Mesenchymal stem cell (in vitro differentiated cells and primary cell): ENCODE results near the gene CLEC14A.
A peak's percentile ranks its signal among the peaks of the same experiment; 100 is the strongest.

ENCODE experiments used
- DNase-seq: peaks from one replicate; pipeline ENCODE4 v3.0.0-alpha.2; 2013
- H2AFZ ChIP-seq: one replicate; pipeline ENCODE4 v1.6.1; 2013; ENCODE audit warnings: low read depth, mild to moderate bottlenecking, control low read depth, inconsistent platforms, low read length, moderate library complexity
- H2AK5ac ChIP-seq: 2 replicates; pipeline ENCODE4 v1.6.1; 2013; ENCODE audit warnings: low read length, moderate library complexity, mild to moderate bottlenecking, inconsistent platforms; ENCODE audit not compliant: severe bottlenecking
- H2BK120ac ChIP-seq: one replicate; pipeline ENCODE4 v1.6.1; 2013; ENCODE audit warnings: low read depth, mild to moderate bottlenecking, inconsistent platforms, low read length, moderate library complexity
- H2BK12ac ChIP-seq, 2 experiments: one replicate each; pipeline ENCODE4 v1.6.1; 2013; ENCODE audit warnings: inconsistent platforms in 2 of 2, low read length in 2 of 2, mild to moderate bottlenecking in 2 of 2, moderate library complexity in 2 of 2, control low read depth in 1 of 2
- H2BK15ac ChIP-seq: one replicate; pipeline ENCODE4 v1.6.1; 2013; ENCODE audit warnings: mild to moderate bottlenecking, low read depth, inconsistent platforms; ENCODE audit not compliant: poor library complexity, severe bottlenecking
- H2BK5ac ChIP-seq: 2 replicates; pipeline ENCODE4 v1.6.1; 2013; ENCODE audit warnings: low read depth, mild to moderate bottlenecking, low read length, control low read depth, inconsistent platforms; ENCODE audit not compliant: poor library complexity, severe bottlenecking
- H3K14ac ChIP-seq, 2 experiments: one replicate each; pipeline ENCODE4 v1.6.1; 2013; ENCODE audit warnings: inconsistent platforms in 2 of 2, low read length in 2 of 2, control low read depth in 1 of 2, mild to moderate bottlenecking in 1 of 2, moderate library complexity in 1 of 2
- H3K18ac ChIP-seq, 2 experiments: one replicate each; pipeline ENCODE4 v1.6.1; 2013; ENCODE audit warnings: inconsistent platforms in 2 of 2, low read length in 2 of 2, control low read depth in 1 of 2, low read depth in 1 of 2, mild to moderate bottlenecking in 1 of 2
- H3K23ac ChIP-seq, 2 experiments: one replicate each; pipeline ENCODE4 v1.6.1; 2013; ENCODE audit warnings: inconsistent platforms in 2 of 2, low read length in 2 of 2, mild to moderate bottlenecking in 2 of 2, moderate library complexity in 2 of 2, control low read depth in 1 of 2
- H3K27ac ChIP-seq: 2 replicates; pipeline ENCODE4 v1.5.1; 2013; ENCODE audit warnings: mild to moderate bottlenecking, moderate library complexity, low read length, control low read depth, inconsistent platforms; ENCODE audit not compliant: poor library complexity, severe bottlenecking
- H3K27me3 ChIP-seq, 2 experiments: 2 replicates each; pipeline versions ENCODE4 v1.6.1 to v1.7.0; 2013; ENCODE audit warnings: low read length in 2 of 2, mild to moderate bottlenecking in 2 of 2, moderate library complexity in 2 of 2, control low read depth in 1 of 2, inconsistent platforms in 1 of 2; ENCODE audit not compliant: control insufficient read depth in 1 of 2, insufficient read depth in 1 of 2
- H3K36me3 ChIP-seq, 2 experiments: 2 replicates each; pipeline versions ENCODE4 v1.6.1 to v1.7.0; 2013; ENCODE audit warnings: low read length in 2 of 2, control low read depth in 1 of 2, inconsistent platforms in 1 of 2, low read depth in 1 of 2, mild to moderate bottlenecking in 1 of 2; ENCODE audit not compliant: insufficient read depth in 2 of 2, control insufficient read depth in 1 of 2
- H3K4ac ChIP-seq, 2 experiments: one replicate each; pipeline ENCODE4 v1.6.1; 2013; ENCODE audit warnings: inconsistent platforms in 2 of 2, low read length in 2 of 2, mild to moderate bottlenecking in 2 of 2, moderate library complexity in 2 of 2, control low read depth in 1 of 2, low read depth in 1 of 2
- H3K4me1 ChIP-seq: 2 replicates; pipeline ENCODE4 v1.6.1; 2013; ENCODE audit warnings: low read depth, low read length, control low read depth; ENCODE audit not compliant: control insufficient read depth, insufficient read depth
- H3K4me2 ChIP-seq: 2 replicates; pipeline ENCODE4 v1.6.1; 2013; ENCODE audit warnings: low read length, mild to moderate bottlenecking, inconsistent platforms; ENCODE audit not compliant: poor library complexity, severe bottlenecking
- H3K4me3 ChIP-seq, 2 experiments: 2 replicates each; pipeline versions ENCODE4 v1.5.1 to v1.7.0; 2013; ENCODE audit warnings: low read length in 2 of 2, mild to moderate bottlenecking in 2 of 2, control low read depth in 1 of 2, low read depth in 1 of 2; ENCODE audit not compliant: insufficient read depth in 1 of 2
- H3K79me1 ChIP-seq: replicated peaks from 2 replicates; pipeline ENCODE4 v1.6.1; 2013; ENCODE audit warnings: mild to moderate bottlenecking, control low read depth, low read length, inconsistent platforms; ENCODE audit not compliant: poor library complexity, severe bottlenecking
- H3K9ac ChIP-seq: 2 replicates; pipeline ENCODE4 v1.7.0; 2013; ENCODE audit warnings: mild to moderate bottlenecking, low read length, moderate library complexity
- H3K9me3 ChIP-seq: 2 replicates; pipeline ENCODE4 v1.7.0; 2013; ENCODE audit warnings: mild to moderate bottlenecking, low read length; ENCODE audit not compliant: control insufficient read depth
- H4K8ac ChIP-seq: one replicate; pipeline ENCODE4 v1.6.1; 2013; ENCODE audit warnings: inconsistent platforms, mild to moderate bottlenecking, low read length, moderate library complexity
- H4K91ac ChIP-seq: one replicate; pipeline ENCODE4 v1.6.1; 2013; ENCODE audit warnings: mild to moderate bottlenecking, low read length, inconsistent platforms
- WGBS: methylation state at CpG from one replicate; pipeline ENCODE4 v1.1.7; 2013; ENCODE audit warnings: mixed read lengths; 5-methylcytosine and 5-hydroxymethylcytosine counted together

CLEC14A gene

DNA sequence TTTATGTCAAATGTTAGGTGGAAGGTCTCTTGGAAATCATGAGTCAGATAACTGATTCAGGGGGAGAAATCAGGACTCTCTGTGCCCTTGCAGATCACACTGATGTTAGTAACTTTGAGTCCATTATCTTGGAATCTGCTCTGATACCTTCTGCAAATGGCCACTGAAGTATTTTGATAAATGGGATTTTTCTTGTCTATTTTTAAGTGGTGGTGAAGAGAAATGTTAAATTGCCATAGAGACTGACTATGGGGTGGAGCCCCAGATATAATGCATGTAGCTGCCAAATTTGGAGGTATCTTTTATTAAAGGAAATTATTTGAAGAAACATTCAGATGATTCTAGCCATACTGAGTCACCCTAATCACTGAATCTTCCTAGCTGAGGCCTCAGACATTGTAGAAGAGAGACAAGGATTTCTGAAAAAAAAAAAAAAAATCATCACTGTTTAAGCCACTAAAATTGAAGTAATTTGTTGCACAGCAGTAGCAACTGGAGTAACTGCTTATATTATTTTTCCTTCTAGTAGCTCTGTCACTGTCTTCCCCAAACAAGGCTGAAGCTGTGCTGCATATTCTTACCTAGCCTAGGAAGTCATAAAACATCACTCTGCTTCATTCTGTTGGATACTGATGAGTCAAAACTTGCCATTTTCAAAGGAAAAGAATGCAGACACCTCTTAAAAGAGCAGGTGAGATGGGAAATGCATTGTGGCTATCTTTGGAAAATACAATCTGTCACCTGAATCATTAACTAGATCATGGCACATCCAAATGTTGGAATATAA, 36.0 kb upstream of the CLEC14A start:
- H4K8ac ChIP-seq: no peak overlapping the region
- no peak overlapping the region for H3K27ac ChIP-seq
- H3K27me3 ChIP-seq: no peaks in the 10 kb centered on the region
- H3K23ac ChIP-seq: no peak overlapping the region
- H3K4me2 ChIP-seq: no peak overlapping the region
- peak overlapping the region in 1 of 2 experiments; percentile 62 for H3K18ac ChIP-seq
- H2AK5ac ChIP-seq: no peak overlapping the region
- no peak overlapping the region for H2BK120ac ChIP-seq
- DNase-seq: peak; percentile 30
- H2BK5ac ChIP-seq: no peak overlapping the region
- H3K14ac ChIP-seq: no peak overlapping the region
- H2BK15ac ChIP-seq: no peak overlapping the region
- H3K4me3 ChIP-seq: no peak overlapping the region
- no peak overlapping the region for H3K4ac ChIP-seq
- no peak overlapping the region for H2AFZ ChIP-seq
- no peaks in the 10 kb centered on the region for H3K36me3 ChIP-seq
- peaks cover 8% of the 10 kb centered on the region for H3K9me3 ChIP-seq
- no peaks in the 10 kb centered on the region for H3K4me1 ChIP-seq
- no peak overlapping the region for H4K91ac ChIP-seq
- H3K79me1 ChIP-seq: no peaks in the 10 kb centered on the region
- H3K9ac ChIP-seq: no peak overlapping the region
- no peak overlapping the region for H2BK12ac ChIP-seq

DNA sequence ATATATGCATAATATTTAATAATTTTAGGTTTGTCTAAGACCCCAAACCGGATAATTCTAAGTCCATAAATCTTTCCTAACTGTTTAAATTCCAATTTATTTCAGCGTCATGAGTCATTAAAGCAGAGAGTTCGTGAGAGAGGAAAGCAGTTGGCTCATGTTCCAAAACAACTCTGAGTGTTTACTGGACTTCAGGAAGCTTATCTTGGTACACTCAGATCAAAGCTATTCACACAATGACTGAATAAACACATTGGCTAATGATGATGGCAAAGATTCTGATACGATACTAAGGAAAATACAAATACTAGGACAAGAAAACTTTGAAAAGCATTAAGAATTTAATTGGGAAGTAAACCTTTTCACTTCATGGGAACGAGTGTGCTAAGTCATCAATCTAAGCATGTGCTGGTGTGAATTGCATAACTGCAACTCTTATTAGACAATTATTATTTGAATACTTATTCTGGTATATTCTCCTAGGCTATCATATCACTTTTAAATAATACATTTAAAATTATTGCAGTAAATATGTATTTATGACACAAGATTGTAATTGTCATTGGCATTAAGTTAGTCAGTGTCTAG, 34.8 kb upstream of the CLEC14A start:
- H3K4ac ChIP-seq: no peak overlapping the region
- no peaks in the 10 kb centered on the region for H3K4me1 ChIP-seq
- H3K14ac ChIP-seq: no peak overlapping the region
- H2AFZ ChIP-seq: no peak overlapping the region
- no peak overlapping the region for H4K91ac ChIP-seq
- H3K9me3 ChIP-seq: peaks cover 8% of the 10 kb centered on the region
- H2BK5ac ChIP-seq: no peak overlapping the region
- no peak overlapping the region for H3K18ac ChIP-seq
- H3K4me2 ChIP-seq: no peak overlapping the region
- no peaks in the 10 kb centered on the region for H3K27me3 ChIP-seq
- H2BK15ac ChIP-seq: no peak overlapping the region
- H2AK5ac ChIP-seq: no peak overlapping the region
- H4K8ac ChIP-seq: no peak overlapping the region
- WGBS: 0% methylated on average over 2 of the region's 5 CpGs
- H2BK12ac ChIP-seq: no peak overlapping the region
- no peak overlapping the region for H3K9ac ChIP-seq
- no peaks in the 10 kb centered on the region for H3K79me1 ChIP-seq
- no peak overlapping the region for H3K23ac ChIP-seq
- peak; percentile 96 for DNase-seq
- H2BK120ac ChIP-seq: no peak overlapping the region
- no peak overlapping the region for H3K4me3 ChIP-seq
- no peaks in the 10 kb centered on the region for H3K36me3 ChIP-seq
- H3K27ac ChIP-seq: no peak overlapping the region

DNA sequence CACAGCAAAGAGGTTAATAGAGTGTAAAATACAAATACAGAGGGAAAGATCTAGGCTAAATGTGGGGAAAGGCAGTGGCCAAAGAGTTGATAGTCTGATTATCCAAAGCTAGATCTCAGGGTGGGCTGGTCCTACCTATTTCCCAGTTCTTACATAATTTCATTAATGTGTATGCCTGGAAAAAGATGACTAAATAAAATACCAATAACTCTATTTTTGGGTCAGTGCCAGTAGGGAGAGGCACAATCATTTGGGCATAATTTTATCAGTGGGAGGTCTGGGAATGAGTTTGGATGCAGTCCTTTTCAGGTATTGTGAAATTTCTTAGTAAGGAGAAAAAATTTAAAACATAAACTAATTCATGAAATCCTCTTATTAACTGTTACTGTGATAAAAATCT, 30.6 kb upstream of the CLEC14A start:
- Histone ChIP-seq H3K27ac (no peak overlapping the region), H3K79me1 (no peaks in the 10 kb centered on the region), H3K4ac (no peak overlapping the region), H2BK12ac (no peak overlapping the region), H3K4me3 (no peak overlapping the region), H3K4me2 (no peak overlapping the region), H2BK5ac (no peak overlapping the region), H2AFZ (no peak overlapping the region), H2AK5ac (no peak overlapping the region), H3K14ac (no peak overlapping the region), H3K4me1 (no peaks in the 10 kb centered on the region), H4K91ac (no peak overlapping the region), H2BK15ac (no peak overlapping the region), H4K8ac (no peak overlapping the region), H3K9ac (no peak overlapping the region), H3K27me3 (no peaks in the 10 kb centered on the region), H3K23ac (no peak overlapping the region), H3K18ac (no peak overlapping the region), H3K9me3 (peaks cover 22% of the 10 kb centered on the region), H3K36me3 (no peaks in the 10 kb centered on the region), H2BK120ac (no peak overlapping the region)
- DNase-seq: no peak

DNA sequence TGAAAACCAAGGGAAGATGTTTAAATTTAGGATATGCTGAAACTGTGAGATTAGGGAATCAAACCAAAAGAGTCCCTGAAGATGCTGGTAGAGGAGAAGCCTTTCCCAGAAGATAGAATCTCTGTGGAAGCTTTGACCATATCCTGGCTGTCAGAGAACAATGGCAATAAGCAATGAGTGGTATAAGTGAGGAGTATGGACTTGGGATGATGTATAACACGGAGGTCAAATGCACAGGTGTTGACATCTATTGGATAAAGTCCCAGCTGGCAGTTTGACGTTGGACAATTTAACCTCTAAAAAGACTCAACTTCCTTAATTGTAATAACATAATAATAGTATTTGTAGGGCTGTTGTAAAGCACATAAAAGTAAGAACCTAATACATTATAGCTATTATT, 30.1 kb upstream of the CLEC14A start:
- H3K14ac ChIP-seq: no peak overlapping the region
- H2BK12ac ChIP-seq: no peak overlapping the region
- no peak for DNase-seq
- no peak overlapping the region for H4K91ac ChIP-seq
- H3K4ac ChIP-seq: no peak overlapping the region
- no peaks in the 10 kb centered on the region for H3K4me1 ChIP-seq
- no peak overlapping the region for H2AFZ ChIP-seq
- no peaks in the 10 kb centered on the region for H3K79me1 ChIP-seq
- no peak overlapping the region for H2BK15ac ChIP-seq
- no peaks in the 10 kb centered on the region for H3K27me3 ChIP-seq
- no peak overlapping the region for H2BK5ac ChIP-seq
- H2AK5ac ChIP-seq: no peak overlapping the region
- no CpG with 5 or more reads among the region's 2 CpGs for WGBS
- H3K4me3 ChIP-seq: no peak overlapping the region
- H3K9me3 ChIP-seq: peaks cover 22% of the 10 kb centered on the region
- no peak overlapping the region for H3K4me2 ChIP-seq
- H3K27ac ChIP-seq: no peak overlapping the region
- no peak overlapping the region for H2BK120ac ChIP-seq
- H3K36me3 ChIP-seq: no peaks in the 10 kb centered on the region
- no peak overlapping the region for H4K8ac ChIP-seq
- H3K23ac ChIP-seq: no peak overlapping the region
- H3K9ac ChIP-seq: no peak overlapping the region
- H3K18ac ChIP-seq: peak overlapping the region in 1 of 2 experiments; percentile 59
